Peyer's patch (tissue), 4 donors: ENCODE measurements around the gene DOCK7.

Source experiments
- CTCF ChIP-seq, 6 experiments: fragments of 450-650 bp in 4 of 6; fragments of 200-600 bp in 2 of 6; sonication (generic) in 1 of 6; IDR thresholded peaks; one replicate each; pipeline ENCODE4 v1.5.1; 2017 to 2019; ENCODE audit warnings: antibody characterized with exemption in 6 of 6, mild to moderate bottlenecking in 3 of 6, moderate library complexity in 1 of 6
- POLR2A ChIP-seq, 2 donors: fragments of 450-650 bp; IDR thresholded peaks; one replicate each; pipeline ENCODE4 v1.5.1; 2017; ENCODE audit warnings: antibody characterized with exemption in 2 of 2, mild to moderate bottlenecking in 2 of 2, moderate library complexity in 2 of 2

- TF ChIP-seq CTCF (IDR thresholded peaks at IDR 0.05) = no peak
- no peak for TF ChIP-seq POLR2A (IDR thresholded peaks at IDR 0.05)
These were observed 28.2 kb upstream of the DOCK7 start for GRCh38 chr1:62716397-62716796.
